Neural cell (in vitro differentiated cells): Measurements from ENCODE around the gene AIMP1.

ENCODE experiments used
- EP300 ChIP-seq: fragments of 450-650 bp; conservative IDR thresholded peaks from 2 replicates; pipeline ENCODE4 v1.6.1; 2014; ENCODE audit warnings: antibody characterized with exemption, mild to moderate bottlenecking, moderate library complexity; ENCODE audit not compliant: poor library complexity, severe bottlenecking
- SMC3 ChIP-seq: fragments of 450-650 bp; conservative IDR thresholded peaks from 2 replicates; pipeline ENCODE4 v1.6.1; 2014; ENCODE audit warnings: antibody characterized with exemption, mild to moderate bottlenecking, moderate library complexity; ENCODE audit not compliant: poor library complexity
- TF ChIP-seq, protein P1 (sequence below): fragments of 450-650 bp; IDR thresholded peaks from 2 replicates; pipeline ENCODE4 v1.5.1; 2014; ENCODE audit warnings: antibody characterized with exemption, mild to moderate bottlenecking, moderate library complexity; ENCODE audit not compliant: poor library complexity, severe bottlenecking

DNA sequence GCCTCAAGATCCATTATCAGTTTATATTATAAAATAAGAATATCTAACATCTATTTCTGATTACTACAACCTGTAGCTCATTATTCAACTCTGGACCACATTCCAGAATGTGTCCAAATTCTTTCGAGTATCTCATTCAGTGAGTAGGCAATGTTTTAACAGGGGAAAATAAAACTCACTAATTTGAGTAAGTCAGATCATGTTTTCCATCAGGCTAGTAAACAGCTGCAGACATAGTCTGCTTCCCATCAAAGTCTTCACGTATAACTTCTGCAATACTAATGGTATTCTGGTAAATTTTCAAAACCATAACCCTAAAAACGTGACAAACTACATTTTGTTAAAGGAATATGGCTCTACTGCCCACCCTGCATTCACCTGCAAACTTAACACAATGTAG is 32.1 kb upstream of the AIMP1 start:
- TF ChIP-seq EP300 (no peak), SMC3 (no peak)
- TF ChIP-seq, protein P1, sequence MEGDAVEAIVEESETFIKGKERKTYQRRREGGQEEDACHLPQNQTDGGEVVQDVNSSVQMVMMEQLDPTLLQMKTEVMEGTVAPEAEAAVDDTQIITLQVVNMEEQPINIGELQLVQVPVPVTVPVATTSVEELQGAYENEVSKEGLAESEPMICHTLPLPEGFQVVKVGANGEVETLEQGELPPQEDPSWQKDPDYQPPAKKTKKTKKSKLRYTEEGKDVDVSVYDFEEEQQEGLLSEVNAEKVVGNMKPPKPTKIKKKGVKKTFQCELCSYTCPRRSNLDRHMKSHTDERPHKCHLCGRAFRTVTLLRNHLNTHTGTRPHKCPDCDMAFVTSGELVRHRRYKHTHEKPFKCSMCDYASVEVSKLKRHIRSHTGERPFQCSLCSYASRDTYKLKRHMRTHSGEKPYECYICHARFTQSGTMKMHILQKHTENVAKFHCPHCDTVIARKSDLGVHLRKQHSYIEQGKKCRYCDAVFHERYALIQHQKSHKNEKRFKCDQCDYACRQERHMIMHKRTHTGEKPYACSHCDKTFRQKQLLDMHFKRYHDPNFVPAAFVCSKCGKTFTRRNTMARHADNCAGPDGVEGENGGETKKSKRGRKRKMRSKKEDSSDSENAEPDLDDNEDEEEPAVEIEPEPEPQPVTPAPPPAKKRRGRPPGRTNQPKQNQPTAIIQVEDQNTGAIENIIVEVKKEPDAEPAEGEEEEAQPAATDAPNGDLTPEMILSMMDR = no peak
